Endothelial cell of umbilical vein (primary cell): ENCODE measurements around the gene TARBP2. TPM values are rescaled to one million over a fixed set of nuclear protein-coding genes. Genes with fewer than 3 reads are reported as not detected.

Source experiments
- BruUV-seq: library from RNA; stranded (reverse); fragments of 400-500 nt; replicated peaks from 2 replicates; lab custom pipeline; 2021; lab: Mats Ljungman, UMichigan
- CTCF ChIA-PET: fragments of 300-600, 350-600 bp; sonication (Branson Sonifier 250); formaldehyde crosslinking; loops from one replicate; lab custom pipeline; 2021; ENCODE audit warnings: antibody characterized with exemption, inconsistent platforms; lab: Charles Lee
- POLR2A ChIA-PET: fragments of 300-600, 350-600 bp; sonication (Branson Sonifier 250); formaldehyde crosslinking; loops from one replicate; lab custom pipeline; 2021; ENCODE audit warnings: antibody characterized with exemption, inconsistent platforms; lab: Charles Lee
- DNase-seq: peaks from one replicate; pipeline ENCODE4 v3.0.0-alpha.2; 2011; ENCODE audit warnings: low read depth, low spot score
- FAIRE-seq: peaks from 2 replicates; lab custom pipeline; 2011; peaks lifted over from hg19 to GRCh38; lab: Jason Lieb, UNC
- H2AFZ ChIP-seq: 2 replicates; pipeline ENCODE4 v1.6.0; 2012; ENCODE audit warnings: low read depth, low read length, control low read depth, inconsistent platforms
- H3K27ac ChIP-seq: 2 replicates; pipeline ENCODE4 v1.5.1; 2011; ENCODE audit warnings: low read depth, mild to moderate bottlenecking, control low read depth, low read length, moderate library complexity; ENCODE audit not compliant: insufficient read depth
- H3K27me3 ChIP-seq, 2 experiments: 2 replicates each; pipeline versions ENCODE4 v1.6.0 to v1.6.1; 2011; ENCODE audit warnings: low read length in 2 of 2, mixed read lengths in 1 of 2; ENCODE audit not compliant: control insufficient read depth in 2 of 2, insufficient read depth in 2 of 2
- H3K36me3 ChIP-seq, 2 experiments: 2 replicates in 1 of 2; 3 replicates in 1 of 2; pipeline ENCODE4 v1.5.1; 2011; ENCODE audit warnings: low read length in 2 of 2, mild to moderate bottlenecking in 1 of 2, moderate library complexity in 1 of 2; ENCODE audit not compliant: control insufficient read depth in 2 of 2, insufficient read depth in 2 of 2; ENCODE audit errors: extremely low read depth in 1 of 2
- H3K4me1 ChIP-seq: 3 replicates; pipeline ENCODE4 v1.5.1; 2011; ENCODE audit warnings: mild to moderate bottlenecking, low read length; ENCODE audit not compliant: control insufficient read depth, insufficient read depth; ENCODE audit errors: extremely low read depth
- H3K4me2 ChIP-seq: 2 replicates; pipeline ENCODE4 v1.6.1; 2011; ENCODE audit warnings: low read length, control low read depth, mixed read lengths; ENCODE audit not compliant: insufficient read depth
- H3K4me3 ChIP-seq, 3 experiments: fragments of 200-600 bp in 1 of 3; sonication (generic), shearing (Covaris generic) in 1 of 3; replicated peaks in 1 of 3; 2 replicates each; pipeline ENCODE4 v1.5.1; 2011 to 2016; ENCODE audit warnings: control low read depth in 3 of 3, low read length in 3 of 3, mild to moderate bottlenecking in 2 of 3, inconsistent platforms in 1 of 3, low read depth in 1 of 3, moderate library complexity in 1 of 3; ENCODE audit not compliant: insufficient read depth in 1 of 3
- H3K79me2 ChIP-seq: 2 replicates; pipeline ENCODE4 v1.6.0; 2012; ENCODE audit warnings: low read length, inconsistent platforms; ENCODE audit not compliant: control insufficient read depth, insufficient read depth
- H3K9ac ChIP-seq: replicated peaks from 2 replicates; pipeline ENCODE3; 2011; ENCODE audit warnings: low read length, control low read depth; ENCODE audit not compliant: insufficient read depth; ENCODE audit errors: extremely low read depth
- H3K9me1 ChIP-seq: replicated peaks from 3 replicates; pipeline ENCODE4 v1.6.0; 2011; ENCODE audit warnings: mild to moderate bottlenecking, low read length; ENCODE audit not compliant: control insufficient read depth, insufficient read depth; ENCODE audit errors: extremely low read depth
- H3K9me3 ChIP-seq: replicated peaks from 2 replicates; pipeline ENCODE4 v1.5.1; 2012; ENCODE audit warnings: low read length, inconsistent platforms; ENCODE audit not compliant: control insufficient read depth, insufficient read depth
- H4K20me1 ChIP-seq: replicated peaks from 2 replicates; pipeline ENCODE3; 2011; ENCODE audit warnings: mild to moderate bottlenecking, low read length; ENCODE audit not compliant: control insufficient read depth, insufficient read depth; ENCODE audit errors: extremely low read depth
- EZH2 ChIP-seq: IDR thresholded peaks from 2 replicates; pipeline ENCODE4 v1.6.1; 2012; ENCODE audit warnings: borderline replicate concordance, low read depth, mild to moderate bottlenecking, moderate library complexity, low read length, inconsistent platforms; ENCODE audit not compliant: severe bottlenecking
- FOS ChIP-seq: IDR thresholded peaks from 2 replicates; pipeline ENCODE4 v1.6.1; 2011; ENCODE audit warnings: mild to moderate bottlenecking, low read length, moderate library complexity, borderline replicate concordance; ENCODE audit not compliant: insufficient read depth
- GATA2 ChIP-seq: IDR thresholded peaks from 2 replicates; pipeline ENCODE4 v1.7.0; 2011; ENCODE audit warnings: low read depth, mild to moderate bottlenecking, moderate library complexity, mixed read lengths, low read length; ENCODE audit not compliant: insufficient read length, insufficient read depth
- JUN ChIP-seq: IDR thresholded peaks from 2 replicates; pipeline ENCODE4 v1.6.1; 2011; ENCODE audit warnings: borderline replicate concordance, low read depth; ENCODE audit not compliant: insufficient read length, insufficient read depth
- MYC ChIP-seq: IDR thresholded peaks from one replicate; pipeline ENCODE4 v1.6.1; 2011; ENCODE audit warnings: mild to moderate bottlenecking, low read depth, low read length
- POLR2A ChIP-seq: IDR thresholded peaks from 2 replicates; pipeline ENCODE4 v1.6.1; 2012; ENCODE audit warnings: low read depth, mild to moderate bottlenecking, control low read depth, low read length
- POLR2AphosphoS5 ChIP-seq: IDR thresholded peaks from 2 replicates; pipeline ENCODE4 v1.6.1; 2012; ENCODE audit warnings: low read depth, mild to moderate bottlenecking, control low read depth, low read length, moderate library complexity; ENCODE audit not compliant: insufficient read depth
- dilution Hi-C: fragments of 300-500 bp; cut with MboI; formaldehyde crosslinking; loops from one replicate; pipeline ENCODE4 v1.15.0; 2019; ENCODE audit warnings: low sequenced_read_pairs; ENCODE audit not compliant: extremely low pct_ligation_motif_present
- intact Hi-C: fragments of 100-400 bp; cut with micrococcal nuclease; formaldehyde crosslinking; loops from one replicate; pipeline ENCODE4 v1.10.0; 2022
- polyA plus RNA-seq, 4 experiments: library from polyadenylated mRNA; depleted of rRNA in 3 of 4; stranded (reverse) in 3 of 4; unstranded in 1 of 4; fragments of >200 nt; gene quantifications; 2 replicates each; pipeline versions ENCODE4 v1.2.1 to v1.2.3, GENCODE V29; 2011 to 2012; ENCODE audit warnings: missing spikeins in 1 of 4
- total RNA-seq: library from RNA; stranded (reverse); gene quantifications from 2 replicates; pipeline ENCODE4 v1.2.3, GENCODE V29; 2021
- TF ChIP-seq, protein P1 (sequence below), 2 donors: IDR thresholded peaks; 1 replicate in 1 of 2; 2 replicates in 1 of 2; pipeline ENCODE4 v1.5.1; 2011; ENCODE audit warnings: low read length in 2 of 2, mild to moderate bottlenecking in 2 of 2, moderate library complexity in 2 of 2, control low read depth in 1 of 2, inconsistent platforms in 1 of 2, low read depth in 1 of 2; ENCODE audit not compliant: insufficient read depth in 1 of 2; ENCODE audit errors: extremely low read depth in 1 of 2
- TF ChIP-seq, protein P2 (sequence below): IDR thresholded peaks from 2 replicates; pipeline ENCODE4 v1.6.1; 2011; ENCODE audit not compliant: insufficient read depth, insufficient read length

TARBP2 gene
- total and polyA plus RNA-seq, 2 donors (not counting 3 experiments of a cell fraction or from before 2014, with no cell fraction given) = 57.2 to 82.8 TPM

DNA sequence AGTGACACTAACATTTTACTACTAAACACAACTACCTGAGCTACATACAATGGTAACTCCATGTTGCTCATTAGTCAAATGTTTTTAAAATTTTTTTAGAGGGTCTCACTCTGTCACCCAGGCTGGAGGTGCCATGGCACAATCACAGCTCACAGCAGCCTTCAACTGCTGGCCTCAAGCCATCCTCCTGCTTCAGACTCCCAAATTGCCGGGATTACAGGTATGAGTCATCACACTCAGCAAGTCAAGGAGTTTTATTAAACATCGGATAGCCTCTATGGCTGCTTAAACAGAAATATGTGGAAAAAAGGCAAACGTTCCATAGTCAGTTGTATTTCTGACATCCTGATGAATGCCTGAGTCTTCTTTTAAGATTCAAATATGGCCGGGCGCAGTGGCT is 17.3 kb downstream of the TARBP2 start:
- ChIA-PET POLR2A (no interaction called here), CTCF (interaction anchor here (0.9 to 1.1 kb wide), 2 partner anchors 10 to 158 kb away, joined by 3 to 4 read pairs; partner anchors contain the start of gene ATP5MC2)
- Histone ChIP-seq H3K79me2 (no peaks in the 10 kb centered on the region), H3K27me3 (no peaks in the 10 kb centered on the region), H4K20me1 (no peaks in the 10 kb centered on the region), H3K9me3 (no peaks in the 10 kb centered on the region), H3K4me3 (no peak overlapping the region), H2AFZ (no peak overlapping the region), H3K4me1 (no peaks in the 10 kb centered on the region), H3K36me3 (peaks cover 25 to 35% of the 10 kb centered on the region in 2 experiments), H3K9ac (no peak overlapping the region), H3K27ac (no peak overlapping the region), H3K9me1 (no peaks in the 10 kb centered on the region), H3K4me2 (no peak overlapping the region)
- intact Hi-C loops = no loop called here
- dilution Hi-C loops = no loop called here
- no peak for DNase-seq
- BruUV-seq = no TSS peak
- FAIRE-seq = no peak
- TF ChIP-seq JUN = no peak
- TF ChIP-seq, protein P1, sequence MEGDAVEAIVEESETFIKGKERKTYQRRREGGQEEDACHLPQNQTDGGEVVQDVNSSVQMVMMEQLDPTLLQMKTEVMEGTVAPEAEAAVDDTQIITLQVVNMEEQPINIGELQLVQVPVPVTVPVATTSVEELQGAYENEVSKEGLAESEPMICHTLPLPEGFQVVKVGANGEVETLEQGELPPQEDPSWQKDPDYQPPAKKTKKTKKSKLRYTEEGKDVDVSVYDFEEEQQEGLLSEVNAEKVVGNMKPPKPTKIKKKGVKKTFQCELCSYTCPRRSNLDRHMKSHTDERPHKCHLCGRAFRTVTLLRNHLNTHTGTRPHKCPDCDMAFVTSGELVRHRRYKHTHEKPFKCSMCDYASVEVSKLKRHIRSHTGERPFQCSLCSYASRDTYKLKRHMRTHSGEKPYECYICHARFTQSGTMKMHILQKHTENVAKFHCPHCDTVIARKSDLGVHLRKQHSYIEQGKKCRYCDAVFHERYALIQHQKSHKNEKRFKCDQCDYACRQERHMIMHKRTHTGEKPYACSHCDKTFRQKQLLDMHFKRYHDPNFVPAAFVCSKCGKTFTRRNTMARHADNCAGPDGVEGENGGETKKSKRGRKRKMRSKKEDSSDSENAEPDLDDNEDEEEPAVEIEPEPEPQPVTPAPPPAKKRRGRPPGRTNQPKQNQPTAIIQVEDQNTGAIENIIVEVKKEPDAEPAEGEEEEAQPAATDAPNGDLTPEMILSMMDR (IDR thresholded peaks at IDR 0.05; ENCODE audit: extremely low read depth in 1 of 2, insufficient read depth in 1 of 2, low read depth in 1 of 2, low read length in 2 of 2) = no peak
- no peak for TF ChIP-seq MYC

DNA sequence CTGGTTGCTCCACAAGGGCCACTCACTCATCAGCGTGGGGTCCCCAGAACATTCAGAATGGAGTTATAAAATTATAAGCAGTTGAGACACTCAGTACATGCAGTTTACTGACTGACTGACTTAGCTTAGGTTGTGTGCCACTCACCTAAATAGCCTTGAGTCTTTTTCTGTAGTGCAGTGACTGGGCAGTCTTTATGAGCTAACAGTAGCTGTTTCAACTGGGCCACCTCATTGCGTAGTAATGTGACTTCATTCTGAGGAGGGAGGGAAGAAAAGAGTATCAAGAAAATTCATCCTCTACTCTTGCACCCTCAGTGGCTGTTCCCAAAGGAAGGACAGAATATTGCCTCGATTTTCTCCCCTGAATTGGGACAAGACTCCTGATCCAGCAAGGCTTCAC is 22.0 kb downstream of the TARBP2 start:
- TF ChIP-seq FOS (no peak), POLR2AphosphoS5 (no peak), GATA2 (no peak), MYC (no peak), EZH2 (no peak), POLR2A (no peak), JUN (no peak)
- TF ChIP-seq, protein P1 (IDR thresholded peaks at IDR 0.05; ENCODE audit: extremely low read depth in 1 of 2, insufficient read depth in 1 of 2, low read depth in 1 of 2, low read length in 2 of 2) = no peak
- TF ChIP-seq, protein P2, sequence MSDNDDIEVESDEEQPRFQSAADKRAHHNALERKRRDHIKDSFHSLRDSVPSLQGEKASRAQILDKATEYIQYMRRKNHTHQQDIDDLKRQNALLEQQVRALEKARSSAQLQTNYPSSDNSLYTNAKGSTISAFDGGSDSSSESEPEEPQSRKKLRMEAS = no peak
- Histone ChIP-seq H3K4me3 (no peak overlapping the region), H3K27ac (no peak overlapping the region), H3K4me2 (no peak overlapping the region), H3K9me3 (no peaks in the 10 kb centered on the region), H4K20me1 (no peaks in the 10 kb centered on the region), H2AFZ (no peak overlapping the region), H3K9me1 (no peaks in the 10 kb centered on the region), H3K4me1 (no peaks in the 10 kb centered on the region), H3K79me2 (no peaks in the 10 kb centered on the region), H3K36me3 (peaks cover 15 to 24% of the 10 kb centered on the region in 2 experiments), H3K9ac (no peak overlapping the region), H3K27me3 (no peaks in the 10 kb centered on the region)
- dilution Hi-C loops = no loop called here
- POLR2A ChIA-PET = no interaction called here
- intact Hi-C loops = no loop called here
- no TSS peak for BruUV-seq
- CTCF ChIA-PET = interaction anchor here (0.7 kb wide), 1 partner anchor 14 kb away, joined by 3 read pairs; no protein-coding TSS in a partner anchor
- FAIRE-seq (peak; percentile 40), DNase-seq (no peak)
